HCEC 1CT (cell line): ENCODE data around the gene UBE2L6.

Experiments used
- DNase-seq: peaks from one replicate; pipeline ENCODE4 v3.0.0-alpha.2; 2017

The UBE2L6 gene

GRCh38 chr11:57527056-57527631 lies 40.3 kb downstream of the UBE2L6 start:
- DNase-seq = peak; percentile 50

GRCh38 chr11:57523419-57523818 lies 44.1 kb downstream of the UBE2L6 start:
- no peak for DNase-seq

DNA sequence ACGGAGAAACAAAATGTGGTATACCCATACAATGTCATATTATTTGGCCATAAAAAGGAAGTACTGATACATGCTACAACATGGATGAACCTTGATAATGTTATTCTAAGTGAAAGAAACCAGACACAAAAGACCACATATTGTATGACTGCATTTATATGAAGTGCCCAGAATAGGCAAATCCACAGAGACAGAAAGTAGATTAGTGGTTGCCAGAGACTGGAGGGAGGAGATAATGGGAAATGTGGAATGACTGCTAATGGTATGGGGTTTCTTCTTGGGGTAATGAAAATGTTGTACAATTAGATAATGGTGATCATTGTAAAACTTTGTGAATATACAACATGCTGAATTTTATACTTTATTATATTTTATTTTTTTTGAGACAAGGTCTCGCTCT lies 46.4 kb downstream of the UBE2L6 start:
- DNase-seq = no peak

GRCh38 chr11:57516061-57516443 lies 51.4 kb downstream of the UBE2L6 start:
- DNase-seq = no peak

- DNase-seq = peak; percentile 57
These were observed 52.0 kb downstream of the UBE2L6 start, which contains the start of gene SLC43A1 for GRCh38 chr11:57515332-57516060. TSS of gene SLC43A1 (minus strand) at chr11:57515702. CDS start at chr11:57514111, 1,591 bp downstream.

DNA sequence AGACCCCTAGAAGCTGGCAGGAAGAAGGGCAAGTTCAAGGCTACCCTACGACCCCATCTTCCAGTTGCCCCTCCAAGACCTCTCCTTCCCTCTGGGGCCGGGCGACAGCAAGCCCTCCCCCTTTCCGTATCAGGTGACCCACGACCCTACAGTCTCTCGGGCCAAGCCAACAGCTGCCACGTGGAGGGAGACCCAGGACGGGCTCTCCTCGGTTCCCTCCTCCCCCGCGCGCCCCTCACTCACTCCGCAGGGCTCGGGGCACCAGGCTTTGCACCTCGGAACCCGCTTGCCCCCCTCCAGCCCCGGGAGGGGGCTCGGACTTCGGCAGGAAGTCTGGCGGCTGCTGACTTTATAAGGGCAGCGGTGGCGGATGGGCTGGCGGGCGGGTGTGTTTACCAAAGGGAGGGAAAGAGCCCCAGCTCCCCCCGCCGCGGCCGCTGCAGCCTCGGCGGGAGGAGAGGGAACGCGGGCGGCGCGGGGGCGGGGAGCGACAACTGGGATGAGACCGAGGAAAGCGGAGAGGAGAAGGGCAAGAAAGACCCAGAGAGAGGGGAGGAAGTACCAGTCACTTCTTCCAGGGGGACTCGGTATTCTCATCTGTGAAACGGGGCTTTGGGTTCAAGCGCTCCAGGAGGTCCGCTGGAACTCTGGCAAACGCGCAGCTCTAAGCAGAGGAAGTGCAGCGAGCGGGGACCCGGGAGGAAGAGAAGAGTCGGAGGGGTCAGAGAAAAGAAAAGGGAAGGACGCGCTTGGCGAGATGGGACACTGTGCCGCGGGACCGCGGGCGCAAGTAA lies 52.7 kb downstream of the UBE2L6 start:
- peak; percentile 30 for DNase-seq

DNA sequence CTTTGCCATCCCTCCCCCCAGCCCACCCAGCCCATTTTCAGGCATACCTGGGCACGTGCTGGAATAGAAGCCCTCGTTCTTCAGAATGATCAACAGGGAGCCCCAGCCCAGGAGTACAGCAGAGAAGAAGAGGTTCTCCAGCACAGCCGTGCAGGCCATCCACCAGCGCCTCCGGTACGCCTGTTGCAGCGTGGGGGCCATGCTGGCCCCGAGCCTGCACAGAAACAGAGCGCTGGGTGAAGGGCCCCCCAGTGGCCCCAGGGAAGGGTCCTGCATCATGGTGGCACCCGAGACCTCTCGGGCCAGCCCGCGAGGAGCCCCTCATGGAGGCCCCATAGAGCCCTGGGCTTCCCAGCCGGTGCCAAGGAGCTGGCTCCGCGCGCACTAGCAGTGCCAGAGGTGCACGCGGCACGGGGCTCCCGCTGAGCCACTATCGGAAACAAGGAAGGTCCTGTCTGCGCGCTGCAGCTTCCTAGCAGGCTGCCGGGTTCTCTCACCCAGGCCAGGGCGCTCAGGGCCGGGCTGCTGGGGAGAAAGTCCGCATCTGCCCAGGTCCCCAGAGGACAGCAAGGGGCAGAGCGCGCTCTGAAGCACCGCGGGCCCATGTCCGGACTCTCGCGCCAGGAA lies 53.4 kb downstream of the UBE2L6 start:
- peak; percentile 13 for DNase-seq

- no peak for DNase-seq
These were observed 54.0 kb downstream of the UBE2L6 start for GRCh38 chr11:57513452-57513795.

DNA sequence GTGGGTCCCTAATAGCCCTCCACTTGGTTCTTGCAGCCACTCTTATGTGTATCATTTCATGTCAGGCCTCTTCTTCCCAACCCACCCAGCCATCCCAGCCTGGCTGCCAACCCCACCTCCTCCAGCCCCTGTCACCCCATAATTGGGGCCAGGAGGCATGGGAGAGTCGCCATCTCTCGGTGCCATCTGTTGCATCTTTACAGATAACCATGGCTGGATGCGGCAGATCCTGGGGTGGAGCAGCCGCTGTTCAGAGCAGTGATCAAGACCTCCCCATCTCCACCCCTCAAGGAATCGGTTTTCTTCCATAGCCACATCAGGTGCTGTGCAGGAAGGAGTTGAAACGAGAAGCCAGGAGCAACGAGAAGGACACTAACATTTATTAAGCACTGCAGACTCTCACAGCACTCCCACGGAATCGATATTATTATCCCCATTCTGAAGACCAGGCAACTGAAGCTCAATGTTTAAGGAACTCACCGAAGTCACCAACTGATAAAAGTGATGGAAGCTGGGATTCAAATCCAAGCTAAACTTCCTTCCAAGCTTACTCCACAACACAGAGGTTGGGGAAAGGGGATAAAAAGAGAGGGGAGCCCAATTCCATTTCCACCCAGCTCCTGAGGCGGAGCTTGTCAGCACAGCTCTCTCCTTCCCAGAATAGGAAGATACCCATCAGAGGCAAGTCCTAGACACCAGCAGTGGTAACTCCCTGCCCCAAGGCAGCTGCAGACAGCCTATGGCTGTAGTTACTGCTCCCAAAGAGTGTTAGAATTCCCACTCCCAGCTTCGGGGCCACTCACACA lies 54.6 kb downstream of the UBE2L6 start:
- DNase-seq = no peak

DNA sequence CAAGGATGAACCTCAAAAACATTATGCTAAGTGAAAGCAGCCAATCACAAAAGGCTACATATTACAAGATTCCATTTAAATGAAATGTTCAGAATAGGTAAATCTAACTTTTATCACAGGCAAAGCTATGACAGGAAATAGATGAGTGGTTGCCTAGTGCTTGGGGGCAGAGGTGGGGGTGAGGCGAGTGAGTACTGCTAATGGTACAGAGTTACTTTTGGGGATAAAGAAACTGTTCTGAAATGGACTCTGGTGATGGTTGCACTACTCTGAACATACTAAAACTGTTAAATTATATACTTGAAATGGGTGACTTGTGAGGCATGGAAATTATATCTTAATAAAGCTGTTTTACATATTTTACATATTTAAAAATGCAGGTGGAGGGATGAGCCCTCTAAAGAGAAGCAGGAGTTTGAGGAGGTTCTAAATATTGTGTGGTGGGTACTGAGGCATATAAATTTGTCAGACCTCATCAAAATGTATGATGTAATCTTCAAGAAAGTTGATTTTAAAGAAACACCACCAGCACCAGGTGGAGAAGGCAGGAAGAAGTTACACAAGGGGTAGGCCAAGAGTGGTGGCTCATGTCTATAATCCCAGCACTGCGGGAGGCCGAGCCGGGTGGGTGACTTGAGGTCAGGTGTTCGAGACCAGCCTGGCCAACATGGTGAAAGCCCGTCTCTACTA lies 55.6 kb downstream of the UBE2L6 start:
- DNase-seq = no peak

DNA sequence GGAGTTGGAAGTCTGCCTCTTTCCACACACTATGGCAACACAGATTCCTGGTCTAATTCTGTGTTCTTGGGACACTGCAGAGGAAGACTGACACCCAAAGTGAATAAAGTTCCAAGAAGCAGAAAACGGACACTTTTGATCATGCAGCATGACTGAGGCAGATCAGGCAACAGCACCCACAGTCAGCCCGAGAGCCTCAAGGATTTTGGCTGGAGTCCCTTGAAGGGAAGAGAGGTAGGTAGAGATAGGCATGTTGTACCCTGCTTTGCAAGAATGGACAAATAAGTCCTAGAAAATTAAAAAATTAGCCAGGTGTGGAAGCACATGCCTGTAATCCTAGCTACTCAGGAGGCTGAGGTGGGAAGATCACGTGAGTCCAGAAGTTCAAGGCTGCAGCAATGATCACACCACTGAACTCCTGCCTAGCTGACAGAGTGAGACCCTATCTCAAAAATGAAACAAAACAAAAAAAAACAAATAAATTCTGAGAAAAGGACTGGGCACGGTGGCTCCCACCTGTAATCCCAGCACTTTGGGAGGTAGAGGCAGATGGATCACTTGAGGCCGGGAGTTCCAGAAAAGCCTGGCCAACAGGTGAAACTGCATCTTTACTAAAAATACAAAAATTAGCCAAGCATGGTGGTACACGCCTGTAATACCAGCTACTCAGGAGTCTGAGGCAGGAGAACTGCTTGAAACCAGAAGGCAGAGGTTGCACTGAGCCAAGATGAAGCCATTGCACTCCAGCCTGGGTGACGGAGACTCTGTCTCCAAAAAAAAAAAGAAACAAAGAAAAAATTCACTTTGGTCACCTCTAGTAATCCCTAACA lies 58.9 kb downstream of the UBE2L6 start:
- DNase-seq = no peak

DNA sequence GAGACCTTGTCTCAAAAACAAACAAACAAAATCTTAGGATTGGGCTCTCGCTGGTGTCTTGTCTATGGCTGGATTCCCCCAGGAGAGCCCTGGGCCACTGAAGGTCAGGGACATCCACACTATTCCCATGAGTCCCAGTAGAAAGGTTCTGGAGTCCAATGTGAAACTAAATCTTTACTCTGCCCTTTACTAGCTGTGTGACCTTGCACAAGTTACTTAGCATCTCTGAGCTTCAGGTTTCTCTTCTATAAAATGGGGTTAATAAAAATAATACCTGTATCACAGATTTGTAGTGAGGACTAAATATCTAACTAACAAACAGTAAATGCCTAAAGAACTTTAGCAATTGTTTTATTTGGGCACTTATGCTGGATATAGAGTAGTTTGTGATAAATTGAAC lies 61.0 kb downstream of the UBE2L6 start:
- DNase-seq = no peak

DNA sequence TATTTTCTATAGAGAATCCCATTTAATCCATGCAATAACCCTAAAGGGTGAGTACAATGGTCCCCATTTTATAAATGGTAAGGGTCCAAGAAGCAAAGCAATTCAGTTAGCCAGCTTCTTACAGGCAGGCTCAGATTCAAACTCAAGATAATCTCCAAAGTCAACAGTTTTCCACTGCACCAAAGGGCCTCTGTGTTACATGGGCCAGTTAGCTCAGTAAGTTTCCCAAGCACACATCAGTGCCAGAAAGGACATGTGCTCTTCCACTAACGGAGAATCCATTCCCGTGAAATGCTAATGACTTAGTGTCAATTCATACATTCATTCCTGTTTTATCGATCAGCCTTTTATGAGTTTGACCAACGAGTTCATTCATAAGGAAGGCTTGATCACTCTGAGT lies 63.0 kb downstream of the UBE2L6 start:
- no peak for DNase-seq

- DNase-seq = no peak
These were observed 64.6 kb downstream of the UBE2L6 start for GRCh38 chr11:57502870-57503269.

DNA sequence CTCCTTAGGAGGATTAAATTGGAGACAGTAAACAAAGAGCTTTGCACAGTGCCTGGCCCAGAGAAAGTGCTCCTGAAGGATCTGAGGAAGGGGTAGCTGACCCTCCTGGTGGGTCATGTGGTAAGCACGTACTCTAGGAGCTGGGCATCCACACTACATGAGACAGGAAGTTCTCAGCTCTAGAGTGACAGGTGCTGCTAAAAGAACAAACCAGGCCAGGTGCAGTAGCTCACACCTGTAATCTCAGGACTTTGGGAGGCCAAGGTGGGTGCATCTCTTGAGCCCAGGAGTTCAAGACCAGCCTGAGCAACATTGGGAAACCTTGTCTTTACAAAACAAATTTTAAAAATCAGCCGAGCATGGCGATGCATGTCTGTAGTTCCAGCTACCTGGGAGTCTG lies 65.1 kb downstream of the UBE2L6 start:
- no peak for DNase-seq

DNA sequence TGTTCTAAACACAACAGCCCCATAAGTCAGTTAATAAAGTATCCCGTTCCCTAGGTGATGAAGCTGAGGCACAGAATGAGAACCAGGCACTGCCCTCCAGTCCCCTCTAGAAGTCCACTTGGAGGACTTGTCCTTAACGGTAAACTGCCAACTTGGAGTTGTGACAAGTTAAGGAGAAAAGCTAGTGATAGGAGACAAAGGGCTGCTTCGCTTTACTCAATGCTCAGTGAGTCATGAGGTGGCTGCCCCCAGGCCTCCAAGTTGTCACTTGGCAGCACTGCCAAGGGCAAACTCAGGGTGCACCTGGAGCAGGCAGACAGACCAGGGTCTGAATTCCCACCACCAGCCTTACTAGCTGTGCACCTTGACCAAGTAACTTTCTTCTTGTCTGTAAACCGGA lies 65.5 kb downstream of the UBE2L6 start:
- no peak for DNase-seq
